H1 (cell line): Measurements from ENCODE around the gene GJB3.

ENCODE experiments used
- EZH2 ChIP-seq: fragments of 200-600 bp; sonication (generic); IDR thresholded peaks from 2 replicates; pipeline ENCODE4 v1.7.1; 2012; ENCODE audit warnings: low read depth, mild to moderate bottlenecking, moderate library complexity, low read length, inconsistent platforms; ENCODE audit not compliant: severe bottlenecking
- HDAC6 ChIP-seq: IDR thresholded peaks from one replicate; pipeline ENCODE4 v1.7.1; 2012; ENCODE audit warnings: low read depth, mild to moderate bottlenecking, inconsistent platforms, low read length, moderate library complexity
- JUN ChIP-seq: IDR thresholded peaks from 2 replicates; pipeline ENCODE4 v1.6.1; 2011; ENCODE audit warnings: low read depth, mild to moderate bottlenecking, improper control_type of control experiment, low read length
- SP1 ChIP-seq: IDR thresholded peaks from 2 replicates; pipeline ENCODE4 v1.6.1; 2011; ENCODE audit warnings: low read depth, low read length
- TBP ChIP-seq: IDR thresholded peaks from 2 replicates; pipeline ENCODE4 v1.6.1; 2011; ENCODE audit warnings: low read depth, low read length, improper control_type of control experiment
- TF ChIP-seq, protein P1 (sequence below), 3 experiments: IDR thresholded peaks; 1 replicate in 2 of 3; 2 replicates in 1 of 3; pipeline versions ENCODE4 v1.5.1 to v1.6.1; 2011; ENCODE audit warnings: low read length in 3 of 3, mild to moderate bottlenecking in 3 of 3, inconsistent platforms in 2 of 3, low read depth in 1 of 3, moderate library complexity in 1 of 3; ENCODE audit not compliant: insufficient read depth in 1 of 3; ENCODE audit errors: control extremely low read depth in 1 of 3

- TF ChIP-seq, protein P1, sequence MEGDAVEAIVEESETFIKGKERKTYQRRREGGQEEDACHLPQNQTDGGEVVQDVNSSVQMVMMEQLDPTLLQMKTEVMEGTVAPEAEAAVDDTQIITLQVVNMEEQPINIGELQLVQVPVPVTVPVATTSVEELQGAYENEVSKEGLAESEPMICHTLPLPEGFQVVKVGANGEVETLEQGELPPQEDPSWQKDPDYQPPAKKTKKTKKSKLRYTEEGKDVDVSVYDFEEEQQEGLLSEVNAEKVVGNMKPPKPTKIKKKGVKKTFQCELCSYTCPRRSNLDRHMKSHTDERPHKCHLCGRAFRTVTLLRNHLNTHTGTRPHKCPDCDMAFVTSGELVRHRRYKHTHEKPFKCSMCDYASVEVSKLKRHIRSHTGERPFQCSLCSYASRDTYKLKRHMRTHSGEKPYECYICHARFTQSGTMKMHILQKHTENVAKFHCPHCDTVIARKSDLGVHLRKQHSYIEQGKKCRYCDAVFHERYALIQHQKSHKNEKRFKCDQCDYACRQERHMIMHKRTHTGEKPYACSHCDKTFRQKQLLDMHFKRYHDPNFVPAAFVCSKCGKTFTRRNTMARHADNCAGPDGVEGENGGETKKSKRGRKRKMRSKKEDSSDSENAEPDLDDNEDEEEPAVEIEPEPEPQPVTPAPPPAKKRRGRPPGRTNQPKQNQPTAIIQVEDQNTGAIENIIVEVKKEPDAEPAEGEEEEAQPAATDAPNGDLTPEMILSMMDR (IDR thresholded peaks at IDR 0.05; ENCODE audit: control extremely low read depth in 1 of 3, insufficient read depth in 1 of 3, low read depth in 1 of 3, low read length in 3 of 3): no peak
- TF ChIP-seq JUN (no peak), EZH2 (no peak), TBP (no peak), SP1 (no peak), HDAC6 (no peak)
These were observed 2.6 kb upstream of the GJB3 start for GRCh38 chr1:34778381-34778780.
